C1 segment of cervical spinal cord (tissue), 14 donors: ENCODE results near the gene METTL8.
"Not testable (repeated sequence)": the region's sequence is repeated elsewhere in the genome, so short reads cannot be mapped to it uniquely, and the experiment has no call there.

Source experiments
- DNase-seq, 14 donors: peaks; one replicate each; lab custom pipeline; 2025; lab: John Stamatoyannopoulos, UW

Gene METTL8

GRCh38 chr2:171315781-171316180, 118.0 kb downstream of the METTL8 start:
- DNase-seq = no peak

GRCh38 chr2:171312182-171312581, 121.6 kb downstream of the METTL8 start:
- not testable (repeated sequence) for DNase-seq

GRCh38 chr2:171311589-171311988, 122.2 kb downstream of the METTL8 start:
- DNase-seq = not testable (repeated sequence)

- DNase-seq = no peak
Measured at GRCh38 chr2:171310889-171311288, 122.9 kb downstream of the METTL8 start.

- no peak for DNase-seq
Measured at GRCh38 chr2:171309455-171310286, 124.1 kb downstream of the METTL8 start.

- DNase-seq = no peak
Measured at GRCh38 chr2:171308280-171309054, 125.3 kb downstream of the METTL8 start.

GRCh38 chr2:171307560-171307959, 126.2 kb downstream of the METTL8 start:
- DNase-seq = peak in 1 of 14 donors; percentile 13

GRCh38 chr2:171297956-171298355, 135.8 kb downstream of the METTL8 start:
- DNase-seq = no peak

- DNase-seq = no peak
Measured at GRCh38 chr2:171294608-171295007, 139.2 kb downstream of the METTL8 start.

GRCh38 chr2:171293661-171294060, 140.1 kb downstream of the METTL8 start:
- DNase-seq = no peak

- DNase-seq = no peak
Measured at GRCh38 chr2:171289991-171290390, 143.8 kb downstream of the METTL8 start.

GRCh38 chr2:171289316-171289715, 144.5 kb downstream of the METTL8 start:
- no peak for DNase-seq

- DNase-seq = no peak
Measured at GRCh38 chr2:171287611-171288010, 146.2 kb downstream of the METTL8 start.

- peak in 1 of 14 donors; percentile 0 for DNase-seq
Measured at GRCh38 chr2:171287036-171287571, 146.7 kb downstream of the METTL8 start.

- DNase-seq = peak in 1 of 14 donors; percentile 77
Measured at GRCh38 chr2:171281110-171281509, 152.7 kb downstream of the METTL8 start.

- DNase-seq = no peak
Measured at GRCh38 chr2:171279983-171280790, 153.6 kb downstream of the METTL8 start.

GRCh38 chr2:171274757-171275156, 159.0 kb downstream of the METTL8 start:
- DNase-seq = no peak

GRCh38 chr2:171271971-171272436, 161.8 kb downstream of the METTL8 start:
- DNase-seq = peak in 3 of 14 donors; percentile 0 to 65 (median 2)

- no peak for DNase-seq
Measured at GRCh38 chr2:171271386-171271785, 162.4 kb downstream of the METTL8 start.

- DNase-seq = no peak
Measured at GRCh38 chr2:171267855-171268629, 165.7 kb downstream of the METTL8 start.
